ENCODE measurements around the gene OR10H3. TPM values are rescaled to one million over a fixed set of nuclear protein-coding genes. Genes with fewer than 3 reads are reported as not detected.

The OR10H3 gene
- not detected in 3 replicates for total RNA-seq

- Mint-ChIP-seq H3K4me1 (no peaks in the 10 kb centered on the region), H3K4me3 (no peak within 1 kb of the TSS), H3K27ac (no peak within 1 kb of the TSS), H3K36me3 (no peaks in the 10 kb centered on the region), H3K27me3 (ENCODE audit: low read depth) (no peaks in the 10 kb centered on the region), H3K9me3 (peaks cover 73% of the 10 kb centered on the region)
- no peak for TF ChIP-seq CTCF (IDR thresholded peaks at IDR 0.05; ENCODE audit: unreplicated experiment)
- no peak for DNase-seq (ENCODE audit: low spot score in 2 of 2, unreplicated experiment in 2 of 2)
These were observed at the start of gene OR10H3 for GRCh38 chr19:15737722-15738121. Gene OR10H3 (plus strand): TSS chr19:15737985. CDS start chr19:15741393, 3,408 bp downstream.

- no peaks in the 10 kb centered on the region for H3K4me1 Mint-ChIP-seq
- peaks cover 48% of the 10 kb centered on the region for H3K9me3 Mint-ChIP-seq
- no peak for TF ChIP-seq CTCF (IDR thresholded peaks at IDR 0.05; ENCODE audit: unreplicated experiment)
- no peaks in the 10 kb centered on the region for H3K36me3 Mint-ChIP-seq
- no peak overlapping the region for H3K27ac Mint-ChIP-seq
- H3K4me3 Mint-ChIP-seq: no peak overlapping the region
- no peaks in the 10 kb centered on the region for H3K27me3 Mint-ChIP-seq (ENCODE audit: low read depth)
- DNase-seq (ENCODE audit: low spot score in 2 of 2, unreplicated experiment in 2 of 2): no peak
These were observed 41.1 kb upstream of the OR10H3 start for GRCh38 chr19:15696654-15697194.

GRCh38 chr19:15701757-15702533, 35.8 kb upstream of the OR10H3 start:
- Mint-ChIP-seq H3K36me3 (no peaks in the 10 kb centered on the region), H3K9me3 (peaks cover 55% of the 10 kb centered on the region), H3K4me1 (no peaks in the 10 kb centered on the region), H3K4me3 (no peak overlapping the region), H3K27me3 (ENCODE audit: low read depth) (no peaks in the 10 kb centered on the region), H3K27ac (no peak overlapping the region)
- no peak for TF ChIP-seq CTCF (IDR thresholded peaks at IDR 0.05; ENCODE audit: unreplicated experiment)
- DNase-seq (ENCODE audit: low spot score in 2 of 2, unreplicated experiment in 2 of 2): no peak

- no peak for DNase-seq (ENCODE audit: low spot score in 2 of 2, unreplicated experiment in 2 of 2)
- H3K4me3 Mint-ChIP-seq: no peak overlapping the region
- H3K4me1 Mint-ChIP-seq: no peaks in the 10 kb centered on the region
- H3K36me3 Mint-ChIP-seq: no peaks in the 10 kb centered on the region
- H3K27me3 Mint-ChIP-seq (ENCODE audit: low read depth): no peaks in the 10 kb centered on the region
- no peak overlapping the region for H3K27ac Mint-ChIP-seq
- peaks cover 51% of the 10 kb centered on the region for H3K9me3 Mint-ChIP-seq
- TF ChIP-seq CTCF (IDR thresholded peaks at IDR 0.05; ENCODE audit: unreplicated experiment): no peak
These were observed 35.3 kb upstream of the OR10H3 start for GRCh38 chr19:15702534-15702930.

GRCh38 chr19:15714638-15715037, 23.1 kb upstream of the OR10H3 start:
- H3K36me3 Mint-ChIP-seq: no peaks in the 10 kb centered on the region
- H3K27me3 Mint-ChIP-seq (ENCODE audit: low read depth): no peaks in the 10 kb centered on the region
- TF ChIP-seq CTCF (IDR thresholded peaks at IDR 0.05; ENCODE audit: unreplicated experiment): no peak
- no peak overlapping the region for H3K27ac Mint-ChIP-seq
- H3K9me3 Mint-ChIP-seq: peaks cover 73% of the 10 kb centered on the region
- no peaks in the 10 kb centered on the region for H3K4me1 Mint-ChIP-seq
- no peak overlapping the region for H3K4me3 Mint-ChIP-seq
- DNase-seq (ENCODE audit: low spot score in 2 of 2, unreplicated experiment in 2 of 2): no peak
